Neural cell (in vitro differentiated cells): ENCODE results near the gene NME7.

Experiments
- EP300 ChIP-seq: fragments of 450-650 bp; conservative IDR thresholded peaks from 2 replicates; pipeline ENCODE4 v1.6.1; 2014; ENCODE audit warnings: antibody characterized with exemption, mild to moderate bottlenecking, moderate library complexity; ENCODE audit not compliant: poor library complexity, severe bottlenecking
- POLR2AphosphoS5 ChIP-seq: IDR thresholded peaks from 2 replicates; pipeline ENCODE4 v1.6.1; 2012
- RAD21 ChIP-seq: fragments of 450-650 bp; conservative IDR thresholded peaks from 2 replicates; pipeline ENCODE4 v1.6.1; 2014; ENCODE audit warnings: antibody characterized with exemption, mild to moderate bottlenecking, moderate library complexity
- TAF1 ChIP-seq: IDR thresholded peaks from 2 replicates; pipeline ENCODE4 v1.6.1; 2012; ENCODE audit warnings: low read depth
- TF ChIP-seq, protein P1 (sequence below): fragments of 450-650 bp; IDR thresholded peaks from 2 replicates; pipeline ENCODE4 v1.5.1; 2014; ENCODE audit warnings: antibody characterized with exemption, mild to moderate bottlenecking, moderate library complexity; ENCODE audit not compliant: poor library complexity, severe bottlenecking

DNA sequence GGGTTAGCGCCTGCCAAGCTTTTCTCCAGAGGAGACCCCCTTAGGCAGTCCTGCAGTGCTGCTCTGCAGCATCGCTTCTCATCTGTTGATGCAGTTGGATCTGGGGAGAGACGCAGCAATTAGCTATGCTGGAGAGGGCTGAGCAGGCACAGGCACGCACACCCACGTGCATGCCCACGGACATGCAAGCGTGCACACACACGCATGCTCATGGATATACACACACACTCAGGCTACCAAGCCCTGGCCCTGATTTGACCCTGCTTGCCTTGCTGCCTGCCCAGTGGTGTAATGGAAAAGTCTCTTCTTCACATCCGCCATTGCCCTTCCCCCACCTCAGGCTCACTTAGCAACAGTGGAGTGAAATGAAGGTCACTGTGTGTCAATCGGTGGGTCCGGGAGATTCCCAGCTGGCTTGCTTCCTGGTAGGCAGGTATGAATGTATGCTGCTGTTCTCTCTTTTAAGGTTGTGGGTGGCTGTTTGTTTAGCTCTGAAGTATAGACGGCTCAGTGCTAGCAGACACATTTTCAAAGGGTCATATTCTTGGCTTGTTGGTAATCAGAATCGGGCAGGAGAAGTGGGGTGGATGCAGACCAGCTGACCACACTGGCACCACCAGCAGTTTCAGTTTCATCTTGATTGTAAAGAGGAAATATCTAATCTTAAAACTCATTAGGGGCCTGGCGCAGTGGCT lies 251.6 kb downstream of the NME7 start:
- TF ChIP-seq RAD21 = no peak
- no peak for TF ChIP-seq POLR2AphosphoS5
- TF ChIP-seq, protein P1, sequence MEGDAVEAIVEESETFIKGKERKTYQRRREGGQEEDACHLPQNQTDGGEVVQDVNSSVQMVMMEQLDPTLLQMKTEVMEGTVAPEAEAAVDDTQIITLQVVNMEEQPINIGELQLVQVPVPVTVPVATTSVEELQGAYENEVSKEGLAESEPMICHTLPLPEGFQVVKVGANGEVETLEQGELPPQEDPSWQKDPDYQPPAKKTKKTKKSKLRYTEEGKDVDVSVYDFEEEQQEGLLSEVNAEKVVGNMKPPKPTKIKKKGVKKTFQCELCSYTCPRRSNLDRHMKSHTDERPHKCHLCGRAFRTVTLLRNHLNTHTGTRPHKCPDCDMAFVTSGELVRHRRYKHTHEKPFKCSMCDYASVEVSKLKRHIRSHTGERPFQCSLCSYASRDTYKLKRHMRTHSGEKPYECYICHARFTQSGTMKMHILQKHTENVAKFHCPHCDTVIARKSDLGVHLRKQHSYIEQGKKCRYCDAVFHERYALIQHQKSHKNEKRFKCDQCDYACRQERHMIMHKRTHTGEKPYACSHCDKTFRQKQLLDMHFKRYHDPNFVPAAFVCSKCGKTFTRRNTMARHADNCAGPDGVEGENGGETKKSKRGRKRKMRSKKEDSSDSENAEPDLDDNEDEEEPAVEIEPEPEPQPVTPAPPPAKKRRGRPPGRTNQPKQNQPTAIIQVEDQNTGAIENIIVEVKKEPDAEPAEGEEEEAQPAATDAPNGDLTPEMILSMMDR = no peak
- TF ChIP-seq TAF1 = no peak
- no peak for TF ChIP-seq EP300
